ENCODE data around the gene CLMN.

DNA sequence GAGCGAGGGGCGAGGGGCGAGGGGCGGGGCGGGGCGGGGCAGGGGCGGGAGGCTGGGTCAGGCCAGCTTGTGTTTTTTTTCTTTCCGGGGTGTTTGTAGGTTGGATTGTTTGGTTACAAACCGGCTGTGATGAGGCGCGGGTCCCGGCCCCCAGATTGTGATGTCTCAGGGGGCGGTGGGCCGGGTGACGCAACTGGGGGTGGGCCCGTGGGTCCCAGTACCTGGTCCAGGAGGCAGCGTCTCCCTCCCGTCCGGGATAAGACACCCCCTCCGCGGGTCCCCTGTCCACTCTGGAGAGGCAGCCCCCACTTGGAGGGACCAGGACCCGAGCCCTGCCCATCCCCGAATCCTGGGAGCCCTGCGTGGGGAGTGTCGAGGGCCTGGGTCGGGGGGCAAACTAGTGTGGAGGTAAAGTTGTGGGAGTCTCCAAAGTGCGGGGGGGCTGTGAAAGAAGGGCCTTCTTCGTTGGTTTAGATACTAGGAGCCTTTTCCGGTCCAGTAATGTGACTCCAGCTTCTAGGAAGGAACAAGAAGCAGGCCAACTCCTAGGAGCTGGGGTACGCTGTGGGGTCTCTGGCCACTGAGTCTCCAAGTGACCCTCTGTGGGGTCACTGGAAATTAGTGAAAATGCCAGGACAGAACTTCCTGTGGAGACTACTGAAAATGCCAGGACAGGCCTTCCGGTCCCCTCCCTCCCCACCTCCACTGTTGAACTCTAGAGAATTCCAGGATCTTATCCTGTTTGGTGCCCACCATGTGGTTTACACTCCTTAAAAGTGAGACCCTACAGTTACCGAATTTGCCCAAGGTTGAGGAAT, 579 bp upstream of the CLMN start:
- TF ChIP-seq POLR2A (IDR thresholded peaks at IDR 0.05), result no peak
- TF ChIP-seq, protein P1, sequence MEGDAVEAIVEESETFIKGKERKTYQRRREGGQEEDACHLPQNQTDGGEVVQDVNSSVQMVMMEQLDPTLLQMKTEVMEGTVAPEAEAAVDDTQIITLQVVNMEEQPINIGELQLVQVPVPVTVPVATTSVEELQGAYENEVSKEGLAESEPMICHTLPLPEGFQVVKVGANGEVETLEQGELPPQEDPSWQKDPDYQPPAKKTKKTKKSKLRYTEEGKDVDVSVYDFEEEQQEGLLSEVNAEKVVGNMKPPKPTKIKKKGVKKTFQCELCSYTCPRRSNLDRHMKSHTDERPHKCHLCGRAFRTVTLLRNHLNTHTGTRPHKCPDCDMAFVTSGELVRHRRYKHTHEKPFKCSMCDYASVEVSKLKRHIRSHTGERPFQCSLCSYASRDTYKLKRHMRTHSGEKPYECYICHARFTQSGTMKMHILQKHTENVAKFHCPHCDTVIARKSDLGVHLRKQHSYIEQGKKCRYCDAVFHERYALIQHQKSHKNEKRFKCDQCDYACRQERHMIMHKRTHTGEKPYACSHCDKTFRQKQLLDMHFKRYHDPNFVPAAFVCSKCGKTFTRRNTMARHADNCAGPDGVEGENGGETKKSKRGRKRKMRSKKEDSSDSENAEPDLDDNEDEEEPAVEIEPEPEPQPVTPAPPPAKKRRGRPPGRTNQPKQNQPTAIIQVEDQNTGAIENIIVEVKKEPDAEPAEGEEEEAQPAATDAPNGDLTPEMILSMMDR (IDR thresholded peaks at IDR 0.05), result no peak
- no peak for TF ChIP-seq POLR2AphosphoS5 (IDR thresholded peaks at IDR 0.05)

Data from prostate gland (tissue), 2 donors.